Activated T-cell treated with anti-CD3 and anti-CD28 coated beads, Interleukin-2, amount 50 U/mL, for 48 hours (primary cell): ENCODE measurements around the gene FOXK2.
A peak's percentile ranks its signal among the peaks of the same experiment; 100 is the strongest.

ENCODE experiments used
- DNase-seq, 2 experiments: peaks; one replicate each; pipeline ENCODE4 v3.0.0-alpha.2; 2020

The FOXK2 gene

GRCh38 chr17:82648165-82648668, 128.7 kb downstream of the FOXK2 start, which contains the start of gene WDR45B:
WDR45B (minus strand) TSS chr17:82648444; CDS start chr17:82648340, 104 bp downstream.
- peak; percentile 90 to 93 for DNase-seq

DNA sequence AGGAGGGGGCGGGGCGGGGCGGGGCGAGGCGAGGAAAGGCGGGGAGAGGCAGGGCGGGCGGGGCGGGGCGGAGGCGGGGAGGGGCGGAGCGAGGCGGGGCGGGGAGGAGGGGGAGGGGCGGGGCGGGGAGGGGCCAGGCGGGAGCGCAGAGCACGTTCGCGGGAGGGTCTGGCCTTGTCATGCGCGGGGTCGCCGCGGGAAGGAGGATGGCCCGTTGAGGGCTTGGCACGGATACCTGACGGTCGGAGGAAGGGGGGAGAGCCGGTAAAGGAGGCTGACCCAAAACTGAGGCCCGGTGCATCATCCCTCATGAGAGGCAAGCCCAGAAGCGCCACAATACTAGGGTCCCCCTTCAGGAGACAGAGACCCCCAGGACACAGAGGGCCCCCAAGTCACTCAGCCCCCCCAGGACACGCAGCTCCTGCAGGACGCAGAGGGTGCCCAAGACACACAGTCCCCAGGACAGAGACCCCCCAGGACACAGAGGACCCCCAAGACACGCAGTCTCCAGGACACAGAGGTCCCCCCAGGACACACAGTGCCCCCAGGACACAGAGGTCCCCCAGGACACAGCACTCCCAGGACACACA, 129.3 kb downstream of the FOXK2 start:
- DNase-seq, result no peak

GRCh38 chr17:82649501-82650261, 130.1 kb downstream of the FOXK2 start:
- no peak for DNase-seq

GRCh38 chr17:82650723-82651122, 131.2 kb downstream of the FOXK2 start:
- DNase-seq, result no peak

DNA sequence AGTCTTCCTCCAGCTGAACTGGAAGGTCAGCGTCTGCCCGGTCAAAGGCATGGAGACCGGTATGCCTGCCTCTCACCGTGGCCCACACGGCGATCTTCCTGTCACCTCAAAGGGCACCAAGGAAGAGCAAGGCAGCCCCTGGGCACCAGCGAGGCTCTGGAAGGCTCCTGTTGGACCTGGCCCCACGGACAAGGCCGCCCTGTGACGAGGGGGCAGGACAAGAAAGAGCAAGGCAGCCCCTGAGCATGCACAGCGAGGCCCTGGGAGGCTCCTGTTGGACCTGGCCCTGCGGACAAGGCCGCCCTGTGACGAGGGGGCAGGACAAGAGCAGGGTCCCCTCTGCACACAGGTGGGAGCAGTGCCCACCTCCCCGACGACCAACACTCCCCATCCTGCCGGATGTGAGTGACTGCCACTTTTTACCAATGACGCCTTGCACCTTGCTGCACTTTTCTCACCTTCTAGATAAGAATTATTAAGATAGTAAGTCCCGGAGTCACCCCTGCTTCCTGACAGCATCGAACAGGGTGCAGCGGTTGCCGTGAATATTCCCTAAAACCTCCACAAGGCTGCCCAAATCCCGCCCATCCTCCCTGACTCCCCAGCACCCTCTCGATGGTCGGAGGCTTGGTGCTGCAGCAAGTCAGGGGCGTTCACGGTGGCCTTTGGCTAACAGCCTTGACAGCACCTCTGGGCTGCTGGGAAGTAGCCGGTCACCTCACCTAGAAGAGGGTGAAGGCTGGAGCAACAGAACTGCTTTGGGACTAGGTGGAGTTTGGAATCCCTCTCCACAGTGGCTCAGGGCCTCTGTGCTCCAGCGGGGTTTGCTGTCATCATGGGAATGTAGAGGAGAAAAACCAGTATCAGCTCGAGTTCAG, 134.4 kb downstream of the FOXK2 start:
- no peak for DNase-seq
